ENCODE measurements around the gene CCDC47.
"Not testable (repeated sequence)": the region's sequence is repeated elsewhere in the genome, so short reads cannot be mapped to it uniquely, and the experiment has no call there.

CCDC47 gene

GRCh38 chr17:63720194-63720593 is 53.2 kb downstream of the CCDC47 start:
- H3K36me3 ChIP-seq (ENCODE audit: control insufficient read depth, insufficient read depth, low read length, severe bottlenecking) = peaks cover 26% of the 10 kb centered on the region
- H3K4me3 ChIP-seq (ENCODE audit: low read length); H3K9ac ChIP-seq (ENCODE audit: low read length); DNase-seq (ENCODE audit: low read depth); H3K9me3 ChIP-seq (ENCODE audit: control insufficient read depth, low read length); H3K27me3 ChIP-seq (replicated peaks; ENCODE audit: control insufficient read depth, insufficient read depth, low read length); H3K4me1 ChIP-seq (ENCODE audit: control insufficient read depth, insufficient read depth, low read length): not testable (repeated sequence)

GRCh38 chr17:63718988-63719387 is 54.4 kb downstream of the CCDC47 start:
- no peak overlapping the region for H3K4me3 ChIP-seq (ENCODE audit: low read length)
- no peaks in the 10 kb centered on the region for H3K27me3 ChIP-seq (replicated peaks; ENCODE audit: control insufficient read depth, insufficient read depth, low read length)
- DNase-seq (ENCODE audit: low read depth) = no peak
- peaks cover 20% of the 10 kb centered on the region for H3K36me3 ChIP-seq (ENCODE audit: control insufficient read depth, insufficient read depth, low read length, severe bottlenecking)
- H3K9me3 ChIP-seq (ENCODE audit: control insufficient read depth, low read length) = no peaks in the 10 kb centered on the region
- H3K4me1 ChIP-seq (ENCODE audit: control insufficient read depth, insufficient read depth, low read length) = peaks cover 6% of the 10 kb centered on the region
- H3K9ac ChIP-seq (ENCODE audit: low read length) = no peak overlapping the region

- Histone ChIP-seq H3K4me3 (ENCODE audit: low read length) (no peak overlapping the region), H3K9ac (ENCODE audit: low read length) (no peak overlapping the region), H3K36me3 (ENCODE audit: control insufficient read depth, insufficient read depth, low read length, severe bottlenecking) (peaks cover 30% of the 10 kb centered on the region), H3K9me3 (ENCODE audit: control insufficient read depth, low read length) (no peaks in the 10 kb centered on the region), H3K27me3 (replicated peaks; ENCODE audit: control insufficient read depth, insufficient read depth, low read length) (no peaks in the 10 kb centered on the region), H3K4me1 (ENCODE audit: control insufficient read depth, insufficient read depth, low read length) (peaks cover 6% of the 10 kb centered on the region)
- DNase-seq (ENCODE audit: low read depth) = no peak
Measured at GRCh38 chr17:63716426-63716825, 57.0 kb downstream of the CCDC47 start.

- Histone ChIP-seq H3K9me3 (ENCODE audit: control insufficient read depth, low read length) (no peaks in the 10 kb centered on the region), H3K36me3 (ENCODE audit: control insufficient read depth, insufficient read depth, low read length, severe bottlenecking) (peaks cover 46% of the 10 kb centered on the region), H3K4me3 (ENCODE audit: low read length) (no peak overlapping the region), H3K4me1 (ENCODE audit: control insufficient read depth, insufficient read depth, low read length) (peaks cover 6% of the 10 kb centered on the region), H3K9ac (ENCODE audit: low read length) (no peak overlapping the region), H3K27me3 (replicated peaks; ENCODE audit: control insufficient read depth, insufficient read depth, low read length) (no peaks in the 10 kb centered on the region)
- DNase-seq (ENCODE audit: low read depth) = no peak
Measured at GRCh38 chr17:63714550-63715277, 58.7 kb downstream of the CCDC47 start.

- H3K9me3 ChIP-seq (ENCODE audit: control insufficient read depth, low read length) = no peaks in the 10 kb centered on the region
- no peak overlapping the region for H3K9ac ChIP-seq (ENCODE audit: low read length)
- no peak for DNase-seq (ENCODE audit: low read depth)
- no peaks in the 10 kb centered on the region for H3K27me3 ChIP-seq (replicated peaks; ENCODE audit: control insufficient read depth, insufficient read depth, low read length)
- peaks cover 80% of the 10 kb centered on the region for H3K36me3 ChIP-seq (ENCODE audit: control insufficient read depth, insufficient read depth, low read length, severe bottlenecking)
- H3K4me1 ChIP-seq (ENCODE audit: control insufficient read depth, insufficient read depth, low read length) = no peaks in the 10 kb centered on the region
- H3K4me3 ChIP-seq (ENCODE audit: low read length) = no peak overlapping the region
Measured at GRCh38 chr17:63709110-63709509, 64.3 kb downstream of the CCDC47 start.

- Histone ChIP-seq H3K4me1 (ENCODE audit: control insufficient read depth, insufficient read depth, low read length) (no peaks in the 10 kb centered on the region), H3K27me3 (replicated peaks; ENCODE audit: control insufficient read depth, insufficient read depth, low read length) (no peaks in the 10 kb centered on the region), H3K9ac (ENCODE audit: low read length) (no peak overlapping the region), H3K36me3 (ENCODE audit: control insufficient read depth, insufficient read depth, low read length, severe bottlenecking) (peaks cover 79% of the 10 kb centered on the region), H3K4me3 (ENCODE audit: low read length) (no peak overlapping the region), H3K9me3 (ENCODE audit: control insufficient read depth, low read length) (no peaks in the 10 kb centered on the region)
- DNase-seq (ENCODE audit: low read depth) = no peak
Measured at GRCh38 chr17:63707151-63707550, 66.2 kb downstream of the CCDC47 start.

GRCh38 chr17:63706336-63707082 is 66.9 kb downstream of the CCDC47 start:
- Histone ChIP-seq H3K4me1 (ENCODE audit: control insufficient read depth, insufficient read depth, low read length) (peaks cover under 1% of the 10 kb centered on the region), H3K36me3 (ENCODE audit: control insufficient read depth, insufficient read depth, low read length, severe bottlenecking) (peaks cover 72% of the 10 kb centered on the region), H3K4me3 (ENCODE audit: low read length) (no peak overlapping the region), H3K9ac (ENCODE audit: low read length) (no peak overlapping the region), H3K27me3 (replicated peaks; ENCODE audit: control insufficient read depth, insufficient read depth, low read length) (no peaks in the 10 kb centered on the region), H3K9me3 (ENCODE audit: control insufficient read depth, low read length) (no peaks in the 10 kb centered on the region)
- no peak for DNase-seq (ENCODE audit: low read depth)

- Histone ChIP-seq H3K36me3 (ENCODE audit: control insufficient read depth, insufficient read depth, low read length, severe bottlenecking) (peaks cover 65% of the 10 kb centered on the region), H3K9ac (ENCODE audit: low read length) (no peak overlapping the region), H3K4me3 (ENCODE audit: low read length) (no peak overlapping the region), H3K4me1 (ENCODE audit: control insufficient read depth, insufficient read depth, low read length) (peaks cover 8% of the 10 kb centered on the region), H3K9me3 (ENCODE audit: control insufficient read depth, low read length) (no peaks in the 10 kb centered on the region), H3K27me3 (replicated peaks; ENCODE audit: control insufficient read depth, insufficient read depth, low read length) (no peaks in the 10 kb centered on the region)
- DNase-seq (ENCODE audit: low read depth) = no peak
Measured at GRCh38 chr17:63705657-63706056, 67.7 kb downstream of the CCDC47 start.

GRCh38 chr17:63704836-63705235 is 68.6 kb downstream of the CCDC47 start:
- H3K4me1 ChIP-seq (ENCODE audit: control insufficient read depth, insufficient read depth, low read length) = peaks cover 8% of the 10 kb centered on the region
- no peak for DNase-seq (ENCODE audit: low read depth)
- H3K36me3 ChIP-seq (ENCODE audit: control insufficient read depth, insufficient read depth, low read length, severe bottlenecking) = peaks cover 56% of the 10 kb centered on the region
- H3K4me3 ChIP-seq (ENCODE audit: low read length) = no peak overlapping the region
- no peak overlapping the region for H3K9ac ChIP-seq (ENCODE audit: low read length)
- H3K9me3 ChIP-seq (ENCODE audit: control insufficient read depth, low read length) = no peaks in the 10 kb centered on the region
- H3K27me3 ChIP-seq (replicated peaks; ENCODE audit: control insufficient read depth, insufficient read depth, low read length) = no peaks in the 10 kb centered on the region

GRCh38 chr17:63704259-63704576 is 69.2 kb downstream of the CCDC47 start:
- Histone ChIP-seq H3K36me3 (ENCODE audit: control insufficient read depth, insufficient read depth, low read length, severe bottlenecking) (peaks cover 50% of the 10 kb centered on the region), H3K9ac (ENCODE audit: low read length) (no peak overlapping the region), H3K27me3 (replicated peaks; ENCODE audit: control insufficient read depth, insufficient read depth, low read length) (no peaks in the 10 kb centered on the region), H3K4me3 (ENCODE audit: low read length) (no peak overlapping the region), H3K9me3 (ENCODE audit: control insufficient read depth, low read length) (no peaks in the 10 kb centered on the region), H3K4me1 (ENCODE audit: control insufficient read depth, insufficient read depth, low read length) (peaks cover 8% of the 10 kb centered on the region)
- DNase-seq (ENCODE audit: low read depth) = no peak

GRCh38 chr17:63703556-63704258 is 69.7 kb downstream of the CCDC47 start:
- Histone ChIP-seq H3K27me3 (replicated peaks; ENCODE audit: control insufficient read depth, insufficient read depth, low read length) (no peaks in the 10 kb centered on the region), H3K9me3 (ENCODE audit: control insufficient read depth, low read length) (no peaks in the 10 kb centered on the region), H3K9ac (ENCODE audit: low read length) (no peak overlapping the region), H3K36me3 (ENCODE audit: control insufficient read depth, insufficient read depth, low read length, severe bottlenecking) (peaks cover 45% of the 10 kb centered on the region), H3K4me3 (ENCODE audit: low read length) (no peak overlapping the region), H3K4me1 (ENCODE audit: control insufficient read depth, insufficient read depth, low read length) (peaks cover 8% of the 10 kb centered on the region)
- no peak for DNase-seq (ENCODE audit: low read depth)

All from adipocyte (in vitro differentiated cells).